Upper lobe of left lung (tissue), 6 donors: ENCODE results near the gene MRM1. TPM values are rescaled to one million over a fixed set of nuclear protein-coding genes. Genes with fewer than 3 reads are reported as not detected.

Source experiments
- ATAC-seq, 2 donors: fragments of 200-7000 bp; cut with Tn5 transposase; one replicate each; pipeline ENCODE4 v1.9.1; 2022; ENCODE audit warnings: mild to moderate bottlenecking in 2 of 2, moderate library complexity in 2 of 2; ENCODE audit not compliant: low FRiP score in 2 of 2
- DNase-seq, 2 donors: peaks; one replicate each; pipeline ENCODE4 v3.0.0-alpha.2; 2019 to 2020
- H3K27ac ChIP-seq, 4 donors: fragments of 200-600 bp; sonication (generic); one replicate each; pipeline ENCODE4 v1.5.1; 2016 to 2019
- H3K27me3 ChIP-seq, 4 donors: fragments of 200-600 bp; sonication (generic); one replicate each; pipeline ENCODE4 v1.5.1; 2017 to 2019
- H3K36me3 ChIP-seq, 4 donors: fragments of 200-600 bp; sonication (generic); one replicate each; pipeline ENCODE4 v1.5.1; 2016 to 2019
- H3K4me1 ChIP-seq, 4 donors: fragments of 200-600 bp; sonication (generic); one replicate each; pipeline ENCODE4 v1.5.1; 2018 to 2019
- H3K4me3 ChIP-seq, 4 donors: fragments of 200-600 bp; sonication (generic); one replicate each; pipeline ENCODE4 v1.5.1; 2017 to 2019; ENCODE audit warnings: mild to moderate bottlenecking in 2 of 4, moderate library complexity in 1 of 4
- H3K9me3 ChIP-seq, 4 donors: fragments of 200-600 bp; sonication (generic); one replicate each; pipeline ENCODE4 v1.5.1; 2018 to 2019
- EP300 ChIP-seq, 4 donors: sonication (generic); formaldehyde crosslinking; IDR thresholded peaks; one replicate each; pipeline ENCODE4 v1.5.1; 2017; ENCODE audit warnings: antibody characterized with exemption in 4 of 4, control low read depth in 2 of 4
- POLR2A ChIP-seq, 4 donors: fragments of 450-650 bp; IDR thresholded peaks; one replicate each; pipeline ENCODE4 v1.5.1; 2016 to 2017; ENCODE audit warnings: antibody characterized with exemption in 4 of 4, mild to moderate bottlenecking in 2 of 4
- POLR2AphosphoS5 ChIP-seq, 2 donors: sonication (generic); formaldehyde crosslinking; IDR thresholded peaks; one replicate each; pipeline ENCODE4 v1.5.1; 2017; ENCODE audit warnings: antibody characterized with exemption in 2 of 2
- WGBS, 2 donors: methylation state at CpG; one replicate each; pipeline ENCODE4 v1.1.5; 2017 to 2018; 5-methylcytosine and 5-hydroxymethylcytosine counted together
- total RNA-seq, 6 donors: library from RNA; depleted of rRNA in 4 of 6; stranded (reverse); fragments of >200 nt in 4 of 6; gene quantifications; one replicate each; pipeline versions ENCODE4 v1.1.0 to v1.2.1, GENCODE V29; 2016 to 2021
- TF ChIP-seq, protein P1 (sequence below), 6 experiments: fragments of 450-650 bp in 4 of 6; fragments of 200-600 bp in 2 of 6; sonication (generic) in 2 of 6; IDR thresholded peaks; one replicate each; pipeline ENCODE4 v1.5.1; 2016 to 2019; ENCODE audit warnings: antibody characterized with exemption in 6 of 6
- donor health status: DM: no; HTN: no; CAD: no; lungs with moderate emphysema.
- donor health status: DM: no; HTN: yes; CAD: no; lungs with severe emphysema.

Gene MRM1
- total RNA-seq, 6 donors from 2014 or later = 3.1 to 9.4 (median 8.1) TPM

DNA sequence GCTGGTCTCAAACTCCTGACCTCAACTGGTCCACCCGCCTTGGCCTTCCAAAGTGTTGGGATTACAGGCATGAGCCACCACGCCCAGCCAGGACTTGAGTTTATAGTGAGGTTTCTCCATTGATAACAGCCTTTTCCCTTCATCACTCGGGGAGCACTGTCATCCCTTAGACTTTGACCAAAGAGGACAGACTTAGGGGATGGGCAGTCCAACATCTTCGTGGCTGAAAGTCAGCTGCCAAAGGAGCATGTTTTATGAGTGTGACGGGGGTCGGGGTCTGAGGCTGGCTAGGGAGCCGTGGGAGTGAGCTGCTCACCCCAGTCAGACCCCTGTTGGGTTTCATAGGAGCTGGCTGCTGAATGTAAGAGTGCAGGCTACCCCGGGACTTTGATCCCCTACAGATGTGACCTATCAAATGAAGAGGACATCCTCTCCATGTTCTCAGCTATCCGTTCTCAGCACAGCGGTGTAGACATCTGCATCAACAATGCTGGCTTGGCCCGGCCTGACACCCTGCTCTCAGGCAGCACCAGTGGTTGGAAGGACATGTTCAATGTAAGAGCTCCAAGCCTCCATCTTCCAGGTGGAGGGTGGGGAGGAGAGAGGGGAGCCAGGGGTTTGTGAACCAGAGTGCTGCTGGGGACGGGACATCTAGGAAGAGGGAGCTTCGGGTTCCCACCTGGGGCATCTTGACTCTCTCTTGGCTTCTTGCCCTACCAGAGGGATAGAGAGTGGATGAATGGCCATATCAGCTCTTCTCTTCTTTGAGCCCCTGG, 6.6 kb upstream of the MRM1 start:
- H3K4me3 ChIP-seq = no peak overlapping the region
- ATAC-seq (no peak), DNase-seq (no peak)
- H3K4me1 ChIP-seq = peaks cover 11 to 21% (median 14%) of the 10 kb centered on the region in 4 donors
- 71 to 75% methylated on average over 13 of the region's 13 CpGs for WGBS, 2 donors
- TF ChIP-seq EP300 (IDR thresholded peaks at IDR 0.05) = no peak
- TF ChIP-seq, protein P1, sequence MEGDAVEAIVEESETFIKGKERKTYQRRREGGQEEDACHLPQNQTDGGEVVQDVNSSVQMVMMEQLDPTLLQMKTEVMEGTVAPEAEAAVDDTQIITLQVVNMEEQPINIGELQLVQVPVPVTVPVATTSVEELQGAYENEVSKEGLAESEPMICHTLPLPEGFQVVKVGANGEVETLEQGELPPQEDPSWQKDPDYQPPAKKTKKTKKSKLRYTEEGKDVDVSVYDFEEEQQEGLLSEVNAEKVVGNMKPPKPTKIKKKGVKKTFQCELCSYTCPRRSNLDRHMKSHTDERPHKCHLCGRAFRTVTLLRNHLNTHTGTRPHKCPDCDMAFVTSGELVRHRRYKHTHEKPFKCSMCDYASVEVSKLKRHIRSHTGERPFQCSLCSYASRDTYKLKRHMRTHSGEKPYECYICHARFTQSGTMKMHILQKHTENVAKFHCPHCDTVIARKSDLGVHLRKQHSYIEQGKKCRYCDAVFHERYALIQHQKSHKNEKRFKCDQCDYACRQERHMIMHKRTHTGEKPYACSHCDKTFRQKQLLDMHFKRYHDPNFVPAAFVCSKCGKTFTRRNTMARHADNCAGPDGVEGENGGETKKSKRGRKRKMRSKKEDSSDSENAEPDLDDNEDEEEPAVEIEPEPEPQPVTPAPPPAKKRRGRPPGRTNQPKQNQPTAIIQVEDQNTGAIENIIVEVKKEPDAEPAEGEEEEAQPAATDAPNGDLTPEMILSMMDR (IDR thresholded peaks at IDR 0.05) = no peak
- no peak for TF ChIP-seq POLR2A (IDR thresholded peaks at IDR 0.05)
- TF ChIP-seq POLR2AphosphoS5 (IDR thresholded peaks at IDR 0.05) = no peak
- peaks cover 0 to 5% (median 0%) of the 10 kb centered on the region in 4 donors for H3K36me3 ChIP-seq
- H3K9me3 ChIP-seq = no peaks in the 10 kb centered on the region
- H3K27ac ChIP-seq = no peak overlapping the region
- H3K27me3 ChIP-seq = no peaks in the 10 kb centered on the region

DNA sequence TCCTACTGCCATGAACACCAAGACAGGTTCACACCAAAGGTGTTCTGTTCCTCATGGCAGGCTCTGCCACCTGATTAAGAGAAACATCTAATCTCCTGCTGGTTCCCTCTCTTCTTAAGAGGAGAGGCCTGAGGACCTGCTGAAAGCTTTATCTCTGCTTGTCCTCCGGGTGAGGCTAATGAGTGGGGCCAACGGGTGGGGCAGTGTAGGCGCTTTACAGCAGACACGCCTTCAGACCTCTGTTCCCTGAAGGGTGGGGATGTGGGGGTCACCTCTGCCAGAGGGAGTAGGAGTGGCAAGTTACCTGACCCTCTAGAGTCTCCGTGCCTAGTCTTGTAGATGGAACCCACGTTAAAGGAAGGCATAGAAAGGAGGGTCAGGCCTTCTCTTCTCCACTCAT, 4.2 kb upstream of the MRM1 start:
- ATAC-seq (no peak), DNase-seq (no peak)
- H3K9me3 ChIP-seq = no peaks in the 10 kb centered on the region
- H3K4me1 ChIP-seq = peaks cover 12 to 26% (median 14%) of the 10 kb centered on the region in 4 donors
- TF ChIP-seq EP300 (IDR thresholded peaks at IDR 0.05) = no peak
- TF ChIP-seq POLR2A (IDR thresholded peaks at IDR 0.05) = no peak
- TF ChIP-seq, protein P1 (IDR thresholded peaks at IDR 0.05) = no peak
- no peak for TF ChIP-seq POLR2AphosphoS5 (IDR thresholded peaks at IDR 0.05)
- H3K4me3 ChIP-seq = no peak overlapping the region
- no peak overlapping the region for H3K27ac ChIP-seq
- 87 to 88% methylated on average over 6 of the region's 6 CpGs for WGBS, 2 donors
- H3K27me3 ChIP-seq = no peaks in the 10 kb centered on the region
- H3K36me3 ChIP-seq = no peaks in the 10 kb centered on the region

DNA sequence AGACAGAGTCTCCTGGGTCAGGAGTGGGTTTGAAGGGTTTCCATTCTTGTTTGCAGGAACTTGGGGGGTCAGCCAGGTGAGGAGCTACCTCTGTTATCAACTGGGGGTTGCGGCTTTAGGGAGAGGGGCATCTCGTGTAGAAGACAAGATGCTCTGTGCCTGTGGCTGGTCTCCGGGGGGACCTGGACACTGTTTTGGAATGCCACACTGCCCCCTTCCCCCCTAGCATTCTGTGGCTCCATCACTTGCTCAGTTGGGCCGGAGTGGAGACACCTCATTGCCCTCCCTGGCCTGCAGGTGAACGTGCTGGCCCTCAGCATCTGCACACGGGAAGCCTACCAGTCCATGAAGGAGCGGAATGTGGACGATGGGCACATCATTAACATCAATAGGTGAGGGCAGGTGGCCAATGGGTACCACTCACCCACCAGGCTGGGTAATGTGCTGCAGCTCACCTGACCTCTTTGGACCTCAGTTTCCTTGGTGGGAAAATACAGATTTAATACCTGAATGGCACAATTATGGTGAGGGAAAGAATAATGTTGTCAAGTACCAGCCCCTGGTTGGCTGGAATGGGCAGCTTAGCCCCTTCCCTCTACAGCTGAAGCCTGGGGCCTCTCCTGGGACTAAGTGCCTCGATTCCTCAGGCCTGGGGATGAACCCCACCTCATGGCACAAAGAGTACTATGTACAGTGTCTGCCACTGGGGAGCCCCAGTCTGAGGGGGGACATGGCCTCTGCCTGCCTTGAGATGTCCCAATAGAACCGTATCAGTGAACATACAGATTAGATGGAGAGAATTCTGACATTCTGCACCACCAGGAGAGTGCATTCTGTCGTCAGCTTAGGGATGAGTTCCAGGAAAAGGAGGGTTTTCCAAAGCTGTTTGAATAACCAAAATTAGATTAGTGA, 3.3 kb upstream of the MRM1 start:
- no peak for DNase-seq

DNA sequence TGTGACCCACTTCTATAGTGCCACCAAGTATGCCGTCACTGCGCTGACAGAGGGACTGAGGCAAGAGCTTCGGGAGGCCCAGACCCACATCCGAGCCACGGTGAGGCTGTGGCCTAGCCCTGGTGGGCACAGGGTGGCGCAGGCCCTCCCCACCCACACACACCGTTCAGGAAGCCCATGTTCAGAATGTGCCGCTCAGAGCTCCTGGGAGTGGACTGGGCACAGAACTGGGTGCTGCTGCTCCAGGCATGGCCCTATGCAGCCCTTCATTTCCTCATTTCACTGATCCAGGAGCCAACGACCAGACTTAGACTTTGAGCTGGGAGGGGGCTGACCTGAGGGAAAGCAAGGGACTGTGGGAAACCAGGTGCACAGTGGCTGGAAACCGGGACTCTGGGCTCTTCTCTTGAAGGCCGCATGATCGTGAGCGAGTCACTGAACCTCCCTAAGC, 2.4 kb upstream of the MRM1 start:
- ATAC-seq (no peak), DNase-seq (no peak)
- no peak overlapping the region for H3K4me3 ChIP-seq
- peaks cover 18 to 30% (median 22%) of the 10 kb centered on the region in 4 donors for H3K4me1 ChIP-seq
- H3K9me3 ChIP-seq = no peaks in the 10 kb centered on the region
- no peak overlapping the region for H3K27ac ChIP-seq
- H3K27me3 ChIP-seq = no peaks in the 10 kb centered on the region
- TF ChIP-seq POLR2A (IDR thresholded peaks at IDR 0.05) (no peak), POLR2AphosphoS5 (IDR thresholded peaks at IDR 0.05) (no peak), EP300 (IDR thresholded peaks at IDR 0.05) (no peak)
- TF ChIP-seq, protein P1 (IDR thresholded peaks at IDR 0.05) = no peak
- WGBS, 2 donors = 84 to 93% methylated on average over 8 to 13 of the region's 13 CpGs
- no peaks in the 10 kb centered on the region for H3K36me3 ChIP-seq

More for the DNA sequence above, 3.3 kb upstream of the MRM1 start:
- 89 to 95% methylated on average over 9 to 11 of the region's 11 CpGs for WGBS, 2 donors
- ATAC-seq = no peak
- Histone ChIP-seq H3K36me3 (no peaks in the 10 kb centered on the region), H3K4me3 (no peak overlapping the region), H3K9me3 (no peaks in the 10 kb centered on the region), H3K4me1 (peaks cover 14 to 26% (median 16%) of the 10 kb centered on the region in 4 donors), H3K27ac (no peak overlapping the region), H3K27me3 (no peaks in the 10 kb centered on the region)
- TF ChIP-seq EP300 (IDR thresholded peaks at IDR 0.05) = no peak
- TF ChIP-seq POLR2AphosphoS5 (IDR thresholded peaks at IDR 0.05) = no peak
- TF ChIP-seq, protein P1 (IDR thresholded peaks at IDR 0.05) = no peak
- TF ChIP-seq POLR2A (IDR thresholded peaks at IDR 0.05) = no peak
